SU-DHL-6 (cell line): ENCODE data around the gene RIC8B.

Source experiments
- CTCF ChIP-seq: fragments of 200-600 bp; sonication (generic); IDR thresholded peaks from one replicate; pipeline ENCODE4 v1.5.1; 2017; ENCODE audit warnings: antibody characterized with exemption, mild to moderate bottlenecking, low read length, moderate library complexity; ENCODE audit not compliant: insufficient read depth, poor library complexity, severe bottlenecking
- EZH2phosphoT487 ChIP-seq: fragments of 200-600 bp; sonication (generic), shearing (Covaris generic); conservative IDR thresholded peaks from 2 replicates; pipeline ENCODE4 v1.6.1; 2018; ENCODE audit warnings: mild to moderate bottlenecking, antibody characterized with exemption, low read length, moderate library complexity, mixed read lengths

- TF ChIP-seq CTCF (no peak), EZH2phosphoT487 (no peak)
These were observed at the start of gene RIC8B for GRCh38 chr12:106774005-106774807.
